SK-N-MC (cell line): ENCODE data around the gene NSD1.
A peak's percentile ranks its signal among the peaks of the same experiment; 100 is the strongest.

ENCODE experiments used
- DNase-seq: peaks from one replicate; pipeline ENCODE4 v3.0.0-alpha.2; 2011; ENCODE audit warnings: low read depth, low spot score
- H3K27ac ChIP-seq: fragments of 200-600 bp; sonication (generic); 2 replicates; pipeline ENCODE4 v1.5.1; 2016; ENCODE audit warnings: mixed run types
- H3K36me3 ChIP-seq: fragments of 200-600 bp; sonication (generic); 2 replicates; pipeline ENCODE4 v1.6.1; 2017; ENCODE audit warnings: antibody characterized with exemption, low read length, mixed read lengths; ENCODE audit not compliant: insufficient read depth
- H3K4me3 ChIP-seq: fragments of 200-600 bp; sonication (generic); 2 replicates; pipeline ENCODE4 v1.5.1; 2016
- H3K9ac ChIP-seq: fragments of 200-600 bp; sonication (generic); 2 replicates; pipeline ENCODE4 v1.8.0; 2017; ENCODE audit warnings: mixed run types, mixed read lengths; ENCODE audit not compliant: insufficient read length
- H3K9me3 ChIP-seq: fragments of 200-600 bp; sonication (generic); 2 replicates; pipeline ENCODE4 v1.6.1; 2017; ENCODE audit warnings: low read depth, mild to moderate bottlenecking, antibody characterized with exemption, low read length, moderate library complexity, mixed read lengths
- EZH2 ChIP-seq: fragments of 200-600 bp; sonication (generic); IDR thresholded peaks from one replicate; pipeline ENCODE4 v1.6.1; 2017; ENCODE audit warnings: antibody characterized with exemption
- FOXP2 ChIP-seq: optimal IDR thresholded peaks from 2 replicates; pipeline ENCODE3; 2011; ENCODE audit warnings: mild to moderate bottlenecking, moderate library complexity; ENCODE audit not compliant: insufficient read depth; ENCODE audit errors: extremely low read length, control extremely low read depth
- POLR2AphosphoS5 ChIP-seq: IDR thresholded peaks from 2 replicates; pipeline ENCODE4 v1.6.1; 2012; ENCODE audit warnings: mild to moderate bottlenecking, low read depth, low read length, borderline replicate concordance

The NSD1 gene

GRCh38 chr5:177188775-177189174 lies 55.2 kb downstream of the NSD1 start:
- no peak overlapping the region for H3K4me3 ChIP-seq
- H3K36me3 ChIP-seq = 0 out of 2 replicates have a peak, but pooled peaks cover 3% of the 10 kb centered on the region
- H3K9ac ChIP-seq = no peak overlapping the region
- no peak overlapping the region for H3K27ac ChIP-seq
- no peak for DNase-seq
- H3K9me3 ChIP-seq = no peaks in the 10 kb centered on the region
- no peak for TF ChIP-seq POLR2AphosphoS5
- TF ChIP-seq EZH2 = no peak
- no peak for TF ChIP-seq FOXP2

- Histone ChIP-seq H3K9me3 (no peaks in the 10 kb centered on the region), H3K36me3 (peaks cover 6% of the 10 kb centered on the region; the same call in 1 of the 2 replicates), H3K27ac (peak overlapping the region; percentile 2; the same call in 1 of the 2 replicates), H3K4me3 (no peak overlapping the region), H3K9ac (no peak overlapping the region)
- TF ChIP-seq POLR2AphosphoS5 (no peak), EZH2 (no peak), FOXP2 (no peak)
- no peak for DNase-seq
These were observed 55.8 kb downstream of the NSD1 start for GRCh38 chr5:177189416-177189815.

- H3K4me3 ChIP-seq = no peak overlapping the region
These were observed 56.4 kb downstream of the NSD1 start for GRCh38 chr5:177189965-177190364.

GRCh38 chr5:177194268-177194667 lies 60.7 kb downstream of the NSD1 start:
- no peak for DNase-seq
- Histone ChIP-seq H3K4me3 (no peak overlapping the region), H3K9me3 (no peaks in the 10 kb centered on the region), H3K27ac (no peak overlapping the region), H3K9ac (no peak overlapping the region), H3K36me3 (peaks cover 29% of the 10 kb centered on the region)
- TF ChIP-seq POLR2AphosphoS5 = no peak
- no peak for TF ChIP-seq EZH2
- no peak for TF ChIP-seq FOXP2

More at GRCh38 chr5:177189965-177190364, 56.4 kb downstream of the NSD1 start:
- Histone ChIP-seq H3K9ac (no peak overlapping the region), H3K36me3 (peaks cover 7% of the 10 kb centered on the region; the same call in 1 of the 2 replicates), H3K9me3 (no peaks in the 10 kb centered on the region), H3K27ac (no peak overlapping the region)
- no peak for DNase-seq
- TF ChIP-seq POLR2AphosphoS5 (no peak), EZH2 (no peak), FOXP2 (no peak)

GRCh38 chr5:177195307-177195952 lies 61.9 kb downstream of the NSD1 start:
- H3K36me3 ChIP-seq = peaks cover 33% of the 10 kb centered on the region
- H3K4me3 ChIP-seq = no peak overlapping the region
- H3K27ac ChIP-seq = no peak overlapping the region
- TF ChIP-seq FOXP2 (no peak), POLR2AphosphoS5 (no peak), EZH2 (no peak)
- DNase-seq = no peak
- no peaks in the 10 kb centered on the region for H3K9me3 ChIP-seq
- H3K9ac ChIP-seq = no peak overlapping the region

GRCh38 chr5:177198738-177199137 lies 65.2 kb downstream of the NSD1 start:
- no peak overlapping the region for H3K4me3 ChIP-seq
- no peaks in the 10 kb centered on the region for H3K9me3 ChIP-seq
- H3K36me3 ChIP-seq = peaks cover 46% of the 10 kb centered on the region
- no peak overlapping the region for H3K9ac ChIP-seq
- no peak for DNase-seq
- TF ChIP-seq EZH2 (no peak), POLR2AphosphoS5 (no peak), FOXP2 (no peak)
- no peak overlapping the region for H3K27ac ChIP-seq

- Histone ChIP-seq H3K9me3 (no peaks in the 10 kb centered on the region; the same call in 1 of the 2 replicates), H3K36me3 (peaks cover 51% of the 10 kb centered on the region), H3K9ac (no peak overlapping the region), H3K27ac (no peak overlapping the region), H3K4me3 (no peak overlapping the region)
- no peak for DNase-seq
- TF ChIP-seq POLR2AphosphoS5 (no peak), EZH2 (no peak), FOXP2 (no peak)
These were observed 70.7 kb downstream of the NSD1 start for GRCh38 chr5:177204281-177204680.

GRCh38 chr5:177209610-177210009 lies 76.0 kb downstream of the NSD1 start:
- DNase-seq = no peak
- peaks cover 49% of the 10 kb centered on the region for H3K36me3 ChIP-seq

More at GRCh38 chr5:177209610-177210009, 76.0 kb downstream of the NSD1 start:
- H3K9me3 ChIP-seq = no peaks in the 10 kb centered on the region; the same call in 1 of the 2 replicates
- H3K27ac ChIP-seq = no peak overlapping the region
- TF ChIP-seq POLR2AphosphoS5 (no peak), EZH2 (no peak), FOXP2 (no peak)
- no peak overlapping the region for H3K9ac ChIP-seq
- H3K4me3 ChIP-seq = no peak overlapping the region
